Endodermal cell (in vitro differentiated cells): ENCODE results near the gene CBFA2T3. TPM values are rescaled to one million over a fixed set of nuclear protein-coding genes. Genes with fewer than 3 reads are reported as not detected.

Experiments
- DNase-seq: peaks from one replicate; pipeline ENCODE4 v3.0.0-alpha.2; 2017
- H3K27ac ChIP-seq: 2 replicates; pipeline ENCODE4 v1.5.1; 2013; ENCODE audit warnings: mild to moderate bottlenecking, low read depth, low read length, moderate library complexity
- H3K27me3 ChIP-seq: 2 replicates; pipeline ENCODE4 v1.6.1; 2013; ENCODE audit warnings: mild to moderate bottlenecking, low read length, moderate library complexity; ENCODE audit not compliant: insufficient read depth, control insufficient read depth, poor library complexity, severe bottlenecking
- H3K36me3 ChIP-seq: 2 replicates; pipeline ENCODE4 v1.7.0; 2013; ENCODE audit warnings: mild to moderate bottlenecking, low read length, moderate library complexity; ENCODE audit not compliant: control insufficient read depth, insufficient read depth
- H3K4me1 ChIP-seq: one replicate; pipeline ENCODE4 v1.7.0; 2013; ENCODE audit warnings: low read length; ENCODE audit not compliant: control insufficient read depth, insufficient read depth
- H3K4me3 ChIP-seq: 2 replicates; pipeline ENCODE4 v1.5.1; 2013; ENCODE audit warnings: mild to moderate bottlenecking, low read length, moderate library complexity
- H3K9ac ChIP-seq: 2 replicates; pipeline ENCODE4 v1.6.1; 2013; ENCODE audit warnings: mild to moderate bottlenecking, low read length, moderate library complexity; ENCODE audit not compliant: poor library complexity, severe bottlenecking; ENCODE audit errors: extremely low read depth
- H3K9me3 ChIP-seq: 2 replicates; pipeline ENCODE4 v1.6.1; 2013; ENCODE audit warnings: mild to moderate bottlenecking, low read length, moderate library complexity; ENCODE audit not compliant: control insufficient read depth
- H3K27ac Mint-ChIP-seq: 2 replicates; pipeline ENCODE4 v1.8.0; 2020; ENCODE audit warnings: mixed read lengths
- H3K27me3 Mint-ChIP-seq: 2 replicates; pipeline ENCODE4 v1.8.0; 2021; ENCODE audit warnings: mild to moderate bottlenecking, mixed read lengths; ENCODE audit not compliant: insufficient read depth
- H3K36me3 Mint-ChIP-seq: 2 replicates; pipeline ENCODE4 v1.8.0; 2020; ENCODE audit warnings: low read depth, mixed read lengths
- H3K4me1 Mint-ChIP-seq: 2 replicates; pipeline ENCODE4 v1.8.0; 2020; ENCODE audit warnings: mixed read lengths
- H3K4me3 Mint-ChIP-seq: 2 replicates; pipeline ENCODE4 v1.8.0; 2020; ENCODE audit warnings: mild to moderate bottlenecking, moderate library complexity, mixed read lengths
- H3K9me3 Mint-ChIP-seq: 2 replicates; pipeline ENCODE4 v1.8.0; 2020; ENCODE audit warnings: mild to moderate bottlenecking, mixed read lengths
- CTCF ChIP-seq: fragments of 200-600 bp; sonication (generic); conservative IDR thresholded peaks from 2 replicates; pipeline ENCODE4 v1.5.0; 2021; ENCODE audit warnings: antibody characterized with exemption, mild to moderate bottlenecking
- WGBS, 2 experiments: methylation state at CpG; one replicate each; pipeline versions ENCODE4 v1.1.5 to v1.1.7; 2013; ENCODE audit warnings: missing lambda C conversion rate in 2 of 2, mixed read lengths in 1 of 2; ENCODE audit not compliant: insufficient coverage in 1 of 2, insufficient read length in 1 of 2; 5-methylcytosine and 5-hydroxymethylcytosine counted together
- total RNA-seq, 2 donors: library from RNA; stranded (reverse); fragmentation: NEBNext Ultra II Directional in 1 of 2; extraction: Animal tissue kit (Norgen Biotek cat#: 25700) in 1 of 2; gene quantifications; 2 replicates in 1 of 2; 3 replicates in 1 of 2; pipeline ENCODE4 v1.2.1, GENCODE V29; 2021

The CBFA2T3 gene
- total RNA-seq, 2 donors from 2014 or later: 1.0 to 3.1 TPM

GRCh38 chr16:88974916-88975215, 2.1 kb downstream of the CBFA2T3 start:
- H3K36me3 ChIP-seq: no peaks in the 10 kb centered on the region
- Mint-ChIP-seq H3K27me3 (no peaks in the 10 kb centered on the region), H3K9me3 (no peaks in the 10 kb centered on the region), H3K27ac (no peak overlapping the region), H3K4me3 (no peak overlapping the region), H3K36me3 (no peaks in the 10 kb centered on the region), H3K4me1 (no peaks in the 10 kb centered on the region)
- H3K27me3 ChIP-seq: no peaks in the 10 kb centered on the region
- no peaks in the 10 kb centered on the region for H3K4me1 ChIP-seq
- 87 to 90% methylated on average over 2 to 3 of the region's 3 CpGs for WGBS, 2 experiments
- no peak for DNase-seq
- H3K4me3 ChIP-seq: no peak overlapping the region
- TF ChIP-seq CTCF: no peak
- H3K9ac ChIP-seq: no peak overlapping the region
- no peaks in the 10 kb centered on the region for H3K9me3 ChIP-seq
- no peak overlapping the region for H3K27ac ChIP-seq

GRCh38 chr16:88974080-88974915, 2.7 kb downstream of the CBFA2T3 start:
- no peaks in the 10 kb centered on the region for H3K9me3 Mint-ChIP-seq
- H3K4me3 Mint-ChIP-seq: no peak overlapping the region
- H3K36me3 Mint-ChIP-seq: no peaks in the 10 kb centered on the region
- 91 to 92% methylated on average over 21 to 27 of the region's 27 CpGs for WGBS, 2 experiments
- H3K9me3 ChIP-seq: no peaks in the 10 kb centered on the region
- no peak overlapping the region for H3K27ac Mint-ChIP-seq
- TF ChIP-seq CTCF: no peak
- no peak for DNase-seq
- H3K9ac ChIP-seq: no peak overlapping the region
- H3K4me1 ChIP-seq: no peaks in the 10 kb centered on the region
- H3K4me1 Mint-ChIP-seq: no peaks in the 10 kb centered on the region
- no peak overlapping the region for H3K27ac ChIP-seq
- no peak overlapping the region for H3K4me3 ChIP-seq
- no peaks in the 10 kb centered on the region for H3K27me3 Mint-ChIP-seq
- H3K27me3 ChIP-seq: no peaks in the 10 kb centered on the region
- H3K36me3 ChIP-seq: no peaks in the 10 kb centered on the region

GRCh38 chr16:88973415-88974050, 3.5 kb downstream of the CBFA2T3 start:
- Mint-ChIP-seq H3K27me3 (no peaks in the 10 kb centered on the region), H3K4me1 (no peaks in the 10 kb centered on the region), H3K4me3 (no peak overlapping the region), H3K9me3 (no peaks in the 10 kb centered on the region), H3K36me3 (no peaks in the 10 kb centered on the region), H3K27ac (no peak overlapping the region)
- Histone ChIP-seq H3K27me3 (no peaks in the 10 kb centered on the region), H3K27ac (no peak overlapping the region), H3K9ac (no peak overlapping the region), H3K4me1 (no peaks in the 10 kb centered on the region), H3K36me3 (no peaks in the 10 kb centered on the region), H3K9me3 (no peaks in the 10 kb centered on the region), H3K4me3 (no peak overlapping the region)
- TF ChIP-seq CTCF: no peak
- WGBS, 2 experiments: 89 to 93% methylated on average over 13 to 19 of the region's 19 CpGs
- DNase-seq: no peak
